KOPT-K1 (cell line): ENCODE data around the gene KCND3.

Experiments
- H3K27ac ChIP-seq: fragments of 200-600 bp; sonication (generic); 2 replicates; pipeline ENCODE4 v1.5.1; 2016; ENCODE audit warnings: antibody characterized with exemption, mild to moderate bottlenecking, low read depth, low read length; ENCODE audit not compliant: poor library complexity, severe bottlenecking
- H3K36me3 ChIP-seq: fragments of 200-600 bp; sonication (generic); 2 replicates; pipeline ENCODE4 v1.5.1; 2017; ENCODE audit warnings: antibody characterized with exemption, mild to moderate bottlenecking, low read length, moderate library complexity; ENCODE audit not compliant: insufficient read depth
- H3K9me3 ChIP-seq: fragments of 200-600 bp; sonication (generic); 2 replicates; pipeline ENCODE4 v1.5.1; 2017; ENCODE audit warnings: antibody characterized with exemption, low read length, mild to moderate bottlenecking; ENCODE audit not compliant: insufficient read depth, poor library complexity, severe bottlenecking

Gene KCND3

DNA sequence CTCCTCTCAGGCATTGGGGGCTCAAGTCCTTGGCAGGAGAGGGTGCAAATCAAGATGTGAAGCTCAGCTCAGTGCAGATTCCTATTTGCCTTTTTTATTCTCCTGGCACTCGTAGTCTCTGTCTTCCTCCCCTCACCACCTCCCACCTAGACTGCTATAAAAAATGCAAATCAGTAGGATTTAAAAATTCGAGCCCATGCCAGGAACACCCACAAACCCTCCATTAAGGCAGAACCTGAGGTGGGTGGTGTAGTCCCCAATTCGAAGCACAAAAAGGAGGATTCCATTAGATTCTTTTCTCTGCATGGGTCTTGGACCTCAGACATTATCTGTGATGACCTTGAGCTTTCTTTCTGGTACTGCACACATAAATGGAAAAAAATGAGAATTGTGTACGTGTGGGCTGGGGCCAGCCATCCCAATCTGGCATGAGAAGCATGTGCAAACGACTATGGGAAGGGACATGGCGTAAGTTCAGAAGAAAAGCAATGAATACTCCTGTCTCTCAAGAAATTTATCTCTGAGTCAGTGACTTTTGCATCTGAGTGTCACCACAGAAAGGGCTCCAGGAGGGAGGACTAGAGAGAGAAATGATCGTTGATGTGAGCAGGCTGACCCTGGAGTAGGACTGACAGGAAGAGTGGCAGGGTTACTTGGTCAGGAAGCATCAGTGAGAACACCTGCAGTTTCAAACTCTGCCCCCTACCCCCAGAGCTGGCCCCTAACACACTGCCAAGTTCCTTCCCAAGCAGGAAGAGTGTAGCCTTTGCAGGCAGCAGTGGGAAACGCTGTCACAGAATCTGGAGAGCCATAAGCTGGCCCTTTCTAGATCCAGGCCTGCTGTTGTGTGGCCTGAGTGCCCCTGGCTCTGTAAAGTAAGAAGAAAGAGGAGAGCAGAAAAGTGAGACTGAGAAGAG, 252.0 kb downstream of the KCND3 start:
- Histone ChIP-seq H3K27ac (peak overlapping the region; percentile 2), H3K9me3 (no peaks in the 10 kb centered on the region), H3K36me3 (no peaks in the 10 kb centered on the region)

DNA sequence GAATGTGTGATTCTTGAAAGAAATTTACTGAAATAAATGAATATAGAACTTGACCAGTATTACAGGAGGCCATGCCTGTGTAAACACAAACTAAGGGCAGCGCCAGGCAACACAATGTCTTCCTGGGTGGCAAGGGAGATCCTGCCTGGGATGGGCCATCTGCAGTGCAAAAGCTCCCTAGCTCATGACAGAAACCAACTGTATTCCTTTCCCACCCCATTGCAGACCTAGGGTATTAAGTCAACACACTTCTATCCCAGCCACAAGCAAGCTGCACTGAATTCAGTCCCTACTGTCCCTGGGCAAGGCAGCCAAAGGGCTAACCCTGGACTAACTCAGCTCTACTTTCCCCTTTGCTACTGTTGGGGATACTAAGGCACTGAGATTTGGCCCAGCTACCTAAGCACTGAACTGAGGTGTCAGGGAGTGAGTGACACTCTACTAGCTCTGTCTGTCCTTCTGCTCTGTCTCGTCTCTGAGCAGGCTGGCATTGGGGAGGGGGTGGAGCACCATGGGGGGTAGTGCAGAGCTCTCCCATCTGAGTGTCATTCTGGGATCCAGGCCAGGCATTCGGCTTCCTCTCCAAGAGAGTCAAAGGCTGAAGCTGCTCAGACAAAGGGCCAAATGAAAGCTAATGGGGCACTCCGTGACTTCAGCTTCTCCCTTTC, 252.8 kb downstream of the KCND3 start:
- H3K27ac ChIP-seq: no peak overlapping the region

DNA sequence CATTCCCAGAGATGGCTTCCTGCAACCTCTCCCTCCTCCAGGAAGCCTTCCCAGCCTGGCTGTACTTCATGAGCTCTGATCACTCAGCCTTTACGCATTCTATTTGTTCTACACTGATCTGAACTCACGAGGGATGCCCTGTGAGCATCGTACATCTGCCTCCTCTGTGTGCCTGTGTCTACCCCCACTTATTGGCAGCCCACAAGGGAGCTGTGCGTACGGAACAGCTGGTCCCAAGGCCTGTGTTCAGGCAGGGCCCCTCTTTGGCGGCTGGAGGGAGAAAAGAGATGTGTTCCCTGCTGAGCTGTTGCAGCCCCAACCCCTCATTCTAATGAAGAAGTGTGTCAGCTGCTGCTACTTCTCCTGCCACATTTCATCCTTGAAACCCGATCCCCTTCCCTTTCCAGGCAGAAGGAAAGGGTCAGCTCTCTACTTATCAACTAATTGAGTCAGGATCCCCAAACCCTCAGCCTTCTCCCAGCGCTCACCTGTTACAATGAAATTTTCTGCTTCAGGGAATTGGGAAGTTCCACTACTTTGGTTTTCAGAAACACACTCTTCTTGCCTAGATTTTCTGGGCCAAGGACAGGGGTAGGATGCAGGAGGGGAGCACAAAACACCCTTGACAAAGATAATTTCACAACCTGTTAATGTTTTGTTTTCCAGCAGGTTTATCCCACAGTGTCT, 253.5 kb downstream of the KCND3 start:
- Histone ChIP-seq H3K27ac (no peak overlapping the region), H3K9me3 (no peaks in the 10 kb centered on the region), H3K36me3 (no peaks in the 10 kb centered on the region)

More for the DNA sequence above, 252.8 kb downstream of the KCND3 start:
- Histone ChIP-seq H3K36me3 (no peaks in the 10 kb centered on the region), H3K9me3 (no peaks in the 10 kb centered on the region)

DNA sequence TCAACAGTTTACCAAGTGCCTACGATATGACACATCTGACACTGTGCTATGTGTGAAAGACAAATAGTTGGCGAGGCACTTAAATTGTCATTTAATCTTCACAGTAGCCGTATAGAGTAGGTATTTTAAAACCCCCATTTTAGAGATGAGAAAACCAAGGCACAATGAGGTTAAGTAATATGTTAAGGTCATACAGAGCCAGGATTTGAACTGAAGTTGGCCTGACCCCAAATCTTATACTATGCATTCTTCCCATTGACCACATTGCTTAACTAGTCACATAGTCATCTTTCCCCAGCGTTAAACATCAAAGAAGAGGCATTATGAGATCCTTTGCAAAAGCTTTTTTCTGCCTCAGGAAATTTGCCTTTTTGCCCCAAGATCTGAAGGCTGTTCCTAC, 254.1 kb downstream of the KCND3 start:
- no peaks in the 10 kb centered on the region for H3K9me3 ChIP-seq
- H3K27ac ChIP-seq: no peak overlapping the region
- no peaks in the 10 kb centered on the region for H3K36me3 ChIP-seq

DNA sequence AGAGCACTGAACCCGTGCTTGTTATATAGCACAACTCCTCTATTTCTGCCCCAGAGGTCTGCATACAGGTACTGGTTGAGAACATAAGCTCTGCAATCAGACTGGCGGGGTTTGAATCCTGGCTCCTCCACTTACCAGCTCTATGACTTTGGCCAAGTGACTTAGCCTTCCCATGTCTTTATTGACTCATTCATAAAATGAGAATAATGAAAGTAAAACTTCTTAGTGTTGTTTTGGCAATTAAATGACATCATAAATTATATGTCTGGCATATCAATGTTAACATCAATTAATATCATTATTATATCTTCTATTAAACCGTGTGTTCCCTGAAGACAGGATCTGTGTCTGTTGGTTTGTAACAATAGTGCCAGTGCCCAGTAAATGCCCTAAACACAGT, 254.6 kb downstream of the KCND3 start:
- Histone ChIP-seq H3K27ac (no peak overlapping the region), H3K36me3 (no peaks in the 10 kb centered on the region), H3K9me3 (no peaks in the 10 kb centered on the region)

DNA sequence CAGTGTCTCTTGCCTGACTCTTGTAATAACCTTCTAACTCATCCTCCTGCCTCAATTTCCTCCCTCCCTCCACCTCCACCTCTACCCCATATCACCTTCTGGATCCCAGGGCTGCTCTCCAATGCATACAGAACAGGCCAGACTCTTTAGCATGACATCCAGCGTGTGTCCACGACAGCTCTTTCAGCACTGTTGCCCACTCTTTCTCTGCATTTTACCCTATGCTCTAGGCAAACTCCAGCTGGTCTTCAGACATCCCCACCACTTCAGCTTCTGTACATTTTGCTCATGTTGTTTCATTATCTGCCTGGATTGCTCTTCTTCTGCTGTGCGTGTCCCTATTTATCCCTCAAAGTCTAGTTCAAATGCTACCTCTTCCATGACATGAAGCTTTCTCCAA, 255.0 kb downstream of the KCND3 start:
- Histone ChIP-seq H3K9me3 (no peaks in the 10 kb centered on the region), H3K27ac (no peak overlapping the region), H3K36me3 (no peaks in the 10 kb centered on the region)

DNA sequence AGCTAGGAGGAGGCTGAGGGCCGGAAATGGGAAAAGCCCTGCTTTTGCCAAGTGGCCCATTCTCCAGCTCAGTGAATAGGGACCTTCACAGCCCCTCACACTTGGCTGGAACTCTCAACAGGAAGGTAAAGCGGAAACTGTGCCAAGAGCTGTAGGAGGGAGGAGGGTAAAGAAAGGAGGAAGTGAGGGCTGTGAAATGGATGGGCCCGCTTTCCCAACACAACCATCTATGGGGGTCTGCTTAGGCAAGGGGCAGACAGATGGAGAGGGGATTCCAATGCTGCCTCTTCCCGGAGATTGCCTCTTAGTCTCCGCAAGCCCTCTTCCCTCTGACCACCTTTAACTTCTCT, 255.5 kb downstream of the KCND3 start:
- Histone ChIP-seq H3K36me3 (no peaks in the 10 kb centered on the region), H3K27ac (no peak overlapping the region), H3K9me3 (no peaks in the 10 kb centered on the region)

- Histone ChIP-seq H3K36me3 (no peaks in the 10 kb centered on the region), H3K27ac (no peak overlapping the region), H3K9me3 (no peaks in the 10 kb centered on the region)
These were observed 256.1 kb downstream of the KCND3 start for GRCh38 chr1:111733183-111733991.

- Histone ChIP-seq H3K9me3 (no peaks in the 10 kb centered on the region), H3K36me3 (no peaks in the 10 kb centered on the region), H3K27ac (no peak overlapping the region)
These were observed 256.8 kb downstream of the KCND3 start for GRCh38 chr1:111732718-111733117.

GRCh38 chr1:111731956-111732355, 257.5 kb downstream of the KCND3 start:
- Histone ChIP-seq H3K36me3 (no peaks in the 10 kb centered on the region), H3K27ac (no peak overlapping the region), H3K9me3 (no peaks in the 10 kb centered on the region)

- Histone ChIP-seq H3K27ac (no peak overlapping the region), H3K36me3 (no peaks in the 10 kb centered on the region), H3K9me3 (no peaks in the 10 kb centered on the region)
These were observed 258.8 kb downstream of the KCND3 start for GRCh38 chr1:111730706-111731105.

- Histone ChIP-seq H3K27ac (no peak overlapping the region), H3K36me3 (no peaks in the 10 kb centered on the region), H3K9me3 (no peaks in the 10 kb centered on the region)
These were observed 259.4 kb downstream of the KCND3 start for GRCh38 chr1:111729946-111730681.

- H3K36me3 ChIP-seq: no peaks in the 10 kb centered on the region
- H3K27ac ChIP-seq: no peak overlapping the region
- H3K9me3 ChIP-seq: no peaks in the 10 kb centered on the region
These were observed 260.1 kb downstream of the KCND3 start for GRCh38 chr1:111729271-111729921.

DNA sequence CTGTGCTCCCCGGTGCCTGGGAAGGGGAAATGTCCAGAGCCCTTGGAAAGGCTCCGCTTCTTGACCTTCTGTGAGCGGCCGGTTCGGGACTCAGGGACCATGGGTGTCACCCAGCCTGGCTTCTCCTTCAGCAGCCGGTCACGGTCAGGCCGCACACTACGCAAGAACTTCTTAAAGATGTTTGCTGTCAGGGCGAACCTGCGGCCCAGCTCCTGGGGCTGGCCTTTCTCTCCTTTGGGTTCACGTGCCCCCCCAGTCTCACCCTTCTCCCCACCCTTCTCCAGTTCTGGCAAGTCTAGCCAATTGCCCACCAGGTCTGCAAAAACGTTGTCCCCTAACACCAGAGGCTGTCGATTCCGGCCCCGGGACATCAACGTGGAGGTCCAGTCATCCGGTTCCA, 262.4 kb downstream of the KCND3 start:
- Histone ChIP-seq H3K27ac (no peak overlapping the region), H3K9me3 (no peaks in the 10 kb centered on the region), H3K36me3 (no peaks in the 10 kb centered on the region)
